ENCODE data around the gene CASP10.

Gene CASP10

DNA sequence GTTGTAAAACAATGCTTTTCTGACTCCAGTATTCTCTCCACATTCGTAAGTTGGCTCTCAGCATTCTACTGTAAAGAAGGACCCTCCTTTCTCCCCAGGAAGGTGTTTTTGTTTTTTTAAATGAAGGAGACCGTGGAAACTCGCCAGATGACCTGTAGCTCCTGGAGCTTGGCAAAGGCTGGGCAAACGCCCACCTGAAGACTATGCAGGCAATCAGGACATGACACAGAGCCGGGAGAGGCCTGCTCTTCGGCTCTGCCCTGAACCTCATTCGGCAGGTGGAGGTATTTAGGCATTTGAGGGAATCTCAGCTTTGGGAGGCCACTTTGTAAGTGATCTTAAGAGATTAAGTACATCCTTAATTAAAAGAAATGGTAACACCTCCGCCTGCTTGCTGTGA is 17.4 kb downstream of the CASP10 start:
- no peak for DNase-seq

DNA sequence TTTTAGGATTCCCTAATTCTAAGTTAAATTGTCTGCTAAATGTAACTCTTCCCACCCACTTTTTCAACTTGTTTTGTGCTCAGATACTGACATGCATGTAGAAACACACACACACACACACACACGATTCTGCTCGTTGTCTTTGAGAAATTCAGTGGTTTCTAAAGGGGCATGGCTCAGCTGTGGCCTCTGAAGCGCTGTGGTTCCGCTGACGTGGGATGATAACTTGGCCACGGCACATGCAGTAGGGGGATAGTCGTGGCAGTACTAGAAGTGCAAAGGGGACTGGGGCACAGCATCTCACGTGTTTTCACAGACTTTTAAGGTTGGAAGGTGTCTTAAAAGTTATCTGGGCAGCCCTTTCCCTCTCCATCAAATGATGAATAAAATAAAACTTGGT is 18.4 kb downstream of the CASP10 start:
- DNase-seq = no peak

DNA sequence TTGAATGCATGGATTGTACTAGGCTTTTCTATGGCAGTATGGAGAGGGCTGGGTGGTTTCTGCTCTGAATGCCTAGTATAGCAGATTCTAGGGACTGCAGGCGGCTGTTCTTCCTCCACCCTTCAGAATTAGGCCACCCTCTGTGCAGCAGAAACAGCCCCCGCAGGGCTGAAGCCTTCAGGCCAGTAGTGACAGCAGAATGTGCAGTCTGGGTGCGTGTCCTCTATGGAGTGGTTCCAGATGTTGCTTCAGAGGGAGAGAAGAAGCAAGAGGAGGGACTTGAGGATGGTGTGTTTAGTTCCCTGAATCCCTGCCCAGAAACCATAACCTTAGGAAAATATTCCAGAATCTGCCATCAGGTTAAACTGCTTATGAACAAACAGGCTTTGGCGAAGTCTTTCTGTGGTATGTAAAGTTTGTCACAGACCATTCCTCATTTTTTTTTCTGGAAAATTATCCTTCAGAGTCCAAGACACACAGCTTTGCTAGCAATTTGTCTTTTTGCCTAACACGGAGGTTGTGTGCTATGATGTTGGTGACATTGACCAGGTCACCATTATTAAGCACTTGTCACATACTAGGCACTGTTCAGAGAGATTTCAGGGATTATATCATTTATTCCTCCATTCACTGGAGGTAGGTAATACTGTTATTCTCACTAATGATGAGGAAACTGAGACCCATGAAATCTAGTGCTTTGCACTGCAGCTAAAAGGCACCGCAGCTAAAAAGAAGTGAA is 21.1 kb downstream of the CASP10 start:
- DNase-seq = no peak

DNA sequence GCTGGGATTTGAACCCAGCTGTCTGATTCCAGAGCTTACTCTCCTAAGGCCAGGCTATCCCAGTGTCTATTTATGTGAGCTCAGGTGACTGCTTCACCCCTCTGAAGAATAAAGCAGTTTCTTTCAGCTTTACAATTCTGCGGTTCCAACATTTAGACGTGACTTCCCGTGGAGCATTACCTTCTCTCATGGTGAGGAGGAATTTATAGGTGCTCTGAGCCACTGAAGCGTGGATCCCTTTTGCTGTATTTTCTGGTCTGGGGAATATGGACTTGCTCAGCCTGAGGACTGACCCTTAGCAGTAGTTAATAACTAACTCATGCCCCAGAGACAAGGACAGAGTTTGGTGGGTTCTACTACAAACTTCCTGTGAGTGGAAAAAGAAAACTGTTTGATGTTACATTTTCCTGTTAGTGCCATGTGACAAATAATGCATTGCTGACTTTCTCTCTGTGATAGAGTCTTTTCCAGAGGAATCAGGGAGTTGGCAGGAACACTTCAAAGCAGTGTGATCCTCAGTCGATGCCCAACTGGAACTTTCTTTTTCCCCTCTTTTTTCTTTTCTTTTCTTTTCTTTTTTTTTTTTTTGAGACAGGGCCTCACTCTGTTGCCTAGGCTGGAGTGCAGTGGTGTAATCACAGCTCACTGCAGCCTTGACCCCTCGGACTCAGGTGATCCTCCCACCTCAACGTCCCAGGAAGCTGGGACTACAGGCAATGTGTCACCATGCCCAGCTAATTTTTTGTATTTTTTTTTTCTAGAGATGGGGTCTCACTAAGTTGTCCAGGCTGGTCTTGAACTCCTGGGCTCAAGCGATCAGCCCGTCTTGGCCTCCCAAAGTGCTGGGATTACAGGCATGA is 21.9 kb downstream of the CASP10 start:
- no peak for DNase-seq

DNA sequence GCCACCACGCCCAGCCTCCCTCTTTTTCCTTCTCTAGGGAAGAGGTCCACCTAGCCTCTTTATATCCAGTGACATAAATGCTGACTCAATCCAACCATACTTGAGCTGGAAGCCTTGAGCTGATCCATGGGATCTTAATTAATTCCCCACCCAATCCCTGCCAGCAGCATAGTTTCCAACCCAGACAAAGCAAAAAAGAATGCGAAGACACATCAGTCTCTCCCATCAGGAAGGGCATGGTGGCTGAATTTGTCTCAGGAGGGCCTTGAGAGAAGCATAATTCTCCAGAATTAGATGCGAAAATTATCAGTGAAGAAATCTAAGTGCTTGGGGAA is 22.5 kb downstream of the CASP10 start:
- DNase-seq = no peak

DNA sequence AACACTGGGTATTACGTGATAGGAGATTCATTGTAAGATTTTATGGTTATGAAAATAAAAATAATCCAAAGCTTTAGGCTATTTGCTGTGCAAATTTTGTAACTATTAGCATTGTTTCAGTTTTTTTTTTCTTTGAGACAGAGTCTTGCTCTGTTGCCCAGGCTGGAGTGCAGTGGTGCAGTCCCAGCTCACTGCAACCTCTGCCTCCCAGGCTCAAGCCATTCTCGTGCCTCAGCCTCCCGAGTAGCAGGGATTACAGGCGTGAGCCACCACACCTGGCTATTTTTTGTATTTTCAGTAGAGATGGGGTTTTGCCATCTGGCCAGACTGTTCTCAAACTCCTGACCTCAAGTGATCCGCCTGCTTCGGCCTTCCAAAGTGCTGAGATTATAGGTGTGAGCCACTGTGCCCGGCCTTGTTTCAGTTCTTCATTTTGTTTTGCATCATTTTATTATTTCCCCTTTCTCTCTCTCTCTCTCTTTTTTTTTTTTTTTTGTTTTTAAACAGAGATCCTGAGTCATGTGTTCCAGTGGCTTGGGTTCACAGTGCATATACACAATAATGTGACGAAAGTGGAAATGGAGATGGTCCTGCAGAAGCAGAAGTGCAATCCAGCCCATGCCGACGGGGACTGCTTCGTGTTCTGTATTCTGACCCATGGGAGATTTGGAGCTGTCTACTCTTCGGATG is 25.8 kb downstream of the CASP10 start:
- DNase-seq = no peak

DNA sequence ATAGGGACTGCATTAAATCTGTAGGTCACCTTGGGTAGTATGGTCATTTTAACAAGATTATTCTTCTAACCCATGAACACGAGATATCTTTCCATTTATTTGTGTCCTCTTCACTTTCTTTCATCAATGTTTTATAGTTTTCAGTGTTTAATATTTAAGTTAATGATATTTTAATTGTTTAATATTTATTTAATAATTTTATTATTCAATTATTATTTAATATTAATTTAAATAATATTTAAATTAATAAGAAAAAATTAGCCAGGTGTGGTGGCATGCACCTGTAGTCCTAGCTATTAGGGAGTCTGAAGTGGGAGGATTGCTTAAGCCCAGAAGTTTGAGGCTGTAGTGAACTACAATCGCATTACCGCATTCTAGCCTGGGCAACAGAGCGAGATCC is 33.0 kb downstream of the CASP10 start:
- no peak for DNase-seq

DNA sequence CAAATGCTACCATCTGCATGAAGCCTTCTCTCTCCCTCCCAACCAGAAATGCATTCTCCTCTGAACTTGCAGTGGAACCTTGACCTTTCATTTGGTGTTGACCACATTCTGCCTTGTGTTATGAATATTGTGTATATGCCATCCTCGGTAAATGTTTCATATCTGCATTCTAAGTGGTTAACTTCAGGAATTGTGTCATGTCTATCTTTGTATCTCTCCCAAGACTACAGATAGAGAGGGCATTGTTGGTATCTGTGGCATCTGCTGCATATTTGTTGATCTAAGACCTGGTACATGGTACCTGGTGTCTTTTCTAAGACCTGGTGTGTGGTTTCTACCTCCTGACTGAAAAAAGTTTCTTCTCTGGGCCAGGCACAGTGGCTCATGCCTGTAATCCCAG is 34.0 kb downstream of the CASP10 start:
- DNase-seq = no peak

DNA sequence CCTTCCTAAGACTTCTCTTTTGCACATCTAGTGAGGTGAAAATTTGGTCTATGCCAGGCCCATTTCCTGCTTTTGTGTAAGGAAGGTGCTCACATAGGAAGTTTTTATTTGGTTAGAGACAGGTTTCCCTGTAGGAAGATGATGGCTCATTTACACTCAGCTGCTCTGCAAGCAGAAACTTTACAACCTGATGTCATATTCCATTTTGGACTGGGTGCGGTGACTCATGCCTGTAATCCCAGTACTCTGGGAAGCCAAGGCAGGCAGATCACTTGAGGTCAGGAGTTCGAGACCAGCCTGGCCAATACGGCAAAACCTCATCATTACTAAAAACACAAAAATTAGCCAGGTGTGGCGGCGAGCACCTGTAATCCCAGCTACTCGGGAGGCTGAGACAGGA is 35.8 kb downstream of the CASP10 start:
- DNase-seq = no peak

DNA sequence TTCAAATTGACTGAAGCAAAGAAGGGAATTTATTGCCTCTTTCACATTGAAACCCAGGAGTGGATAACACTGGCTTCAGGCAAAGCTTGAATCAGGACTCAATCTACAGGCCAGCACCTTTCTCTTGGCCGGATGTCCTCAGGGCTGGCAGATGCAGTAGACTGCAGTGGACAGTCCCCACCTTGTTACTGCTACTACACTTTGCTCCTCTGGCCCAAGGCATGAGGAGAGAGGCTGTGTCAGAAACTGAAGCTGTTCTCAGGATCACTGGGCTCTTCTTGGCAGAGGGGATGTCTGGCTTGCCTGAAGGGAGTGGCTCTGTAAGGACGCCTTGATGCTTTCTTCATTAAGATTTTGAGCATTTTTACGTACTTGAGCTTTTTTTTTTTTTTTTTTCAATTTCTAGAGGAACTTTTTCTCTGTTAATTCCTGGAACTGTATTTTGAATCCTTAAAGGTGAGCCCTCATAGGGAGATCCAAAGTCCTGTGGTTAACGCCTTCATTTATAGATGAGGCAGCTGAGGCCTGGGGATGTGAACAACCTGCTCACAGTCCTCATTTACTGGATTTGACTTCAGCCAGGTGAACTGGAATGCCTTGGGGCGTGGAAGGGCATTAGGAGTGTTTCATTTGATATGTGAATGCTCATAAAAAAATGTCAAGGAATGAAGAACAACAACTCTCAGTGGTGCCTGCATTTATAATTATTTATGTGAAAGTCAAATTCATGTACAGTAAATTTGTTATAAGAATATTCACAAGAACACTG is 36.6 kb downstream of the CASP10 start:
- DNase-seq = no peak

DNA sequence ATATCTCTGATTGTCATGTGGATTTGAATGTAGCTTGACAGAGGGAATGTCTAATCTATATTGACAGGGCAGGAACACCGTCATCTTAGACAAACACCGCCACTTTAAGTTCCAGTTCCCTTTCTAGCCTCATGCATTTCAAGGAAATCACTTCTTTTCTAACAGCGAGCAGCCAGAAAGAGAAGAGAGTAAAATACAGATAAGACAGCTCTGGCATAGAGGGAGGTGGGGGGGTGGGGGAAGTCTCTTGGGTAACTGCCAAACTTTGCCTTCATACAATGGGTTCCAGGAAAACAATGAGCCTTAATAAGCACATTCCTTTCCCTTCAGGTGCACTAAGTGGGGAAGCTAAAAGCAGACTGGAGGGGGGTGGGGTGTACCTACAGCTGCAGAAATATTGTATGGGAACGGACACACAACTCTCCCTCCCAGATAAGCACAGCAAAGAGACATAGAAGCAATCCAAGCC is 37.2 kb downstream of the CASP10 start:
- DNase-seq = no peak

DNA sequence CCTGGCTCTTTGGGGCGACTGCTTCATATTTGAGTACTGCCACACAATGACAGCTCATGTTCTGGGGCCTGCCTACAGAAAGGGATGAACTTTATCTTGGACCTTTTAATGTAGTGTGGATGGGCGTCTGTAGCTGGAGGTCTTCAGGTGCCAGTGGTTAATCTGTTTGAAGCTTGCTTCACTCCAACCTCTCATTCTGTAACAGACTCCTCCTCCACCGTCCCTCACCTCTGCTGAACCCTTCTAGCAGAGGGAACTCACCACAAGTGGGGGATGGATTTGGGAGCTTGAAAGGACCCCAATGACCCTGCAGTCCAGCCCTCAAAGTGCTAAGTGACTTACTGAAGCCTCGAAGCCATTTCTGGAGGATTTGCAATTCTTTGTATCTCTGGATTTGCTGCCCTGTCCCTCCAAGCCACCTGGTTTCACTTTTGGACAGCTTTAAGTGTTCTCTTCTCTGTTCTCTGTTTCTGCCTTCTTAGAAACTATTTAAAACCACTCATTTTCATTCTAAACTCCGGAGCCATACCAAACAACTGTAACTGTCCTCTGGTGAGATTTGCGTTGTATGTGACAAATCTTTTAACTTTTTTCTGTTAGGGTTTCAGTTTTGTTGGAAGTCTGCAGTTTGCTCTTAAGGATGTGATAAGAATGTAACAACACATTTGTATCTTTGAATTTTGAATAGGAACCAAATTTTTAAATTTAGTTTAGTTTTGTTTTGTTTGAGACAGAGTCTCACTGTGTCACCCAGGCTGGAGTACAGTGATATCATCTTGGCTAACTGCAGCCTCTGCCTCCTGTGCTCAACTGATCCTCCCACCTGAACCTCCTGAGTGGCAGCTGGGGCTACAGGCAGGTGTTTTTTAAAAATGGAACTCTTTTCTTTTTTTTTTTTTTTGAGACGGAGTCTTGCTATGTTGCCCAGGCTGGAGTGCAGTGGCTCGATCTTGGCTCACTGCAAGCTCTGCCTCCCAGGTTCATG is 40.4 kb downstream of the CASP10 start:
- DNase-seq = no peak

DNA sequence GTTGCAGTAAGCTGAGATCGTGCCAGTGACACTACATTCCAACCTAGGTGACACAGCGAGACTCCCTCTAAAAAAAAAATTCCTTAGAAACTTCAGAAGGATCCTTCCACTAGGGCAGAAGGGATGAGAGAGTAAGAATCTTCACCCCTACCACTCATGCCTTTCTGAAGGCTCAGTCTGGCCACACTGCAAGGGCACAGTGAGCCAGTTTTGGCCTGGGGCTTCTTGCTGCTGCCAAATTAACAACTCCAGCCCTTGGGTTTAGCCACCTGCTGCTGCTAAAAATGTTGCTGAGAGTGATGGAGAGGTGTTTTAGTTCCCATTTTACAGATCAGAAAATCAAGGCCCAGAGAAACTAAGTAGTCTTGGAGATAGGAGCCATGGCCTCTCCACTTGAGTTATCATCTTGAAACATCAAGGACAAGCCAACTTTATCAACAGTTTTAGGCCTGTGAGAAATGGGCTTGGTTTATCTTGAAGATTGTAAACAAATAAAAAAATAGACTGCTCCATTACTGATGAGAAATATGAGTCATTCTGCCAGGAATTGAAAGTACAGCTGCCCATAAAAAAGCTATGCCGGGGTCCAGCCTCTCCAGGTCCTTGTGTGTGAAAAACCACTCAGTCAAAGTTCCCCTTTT is 45.5 kb downstream of the CASP10 start:
- DNase-seq = no peak

DNA sequence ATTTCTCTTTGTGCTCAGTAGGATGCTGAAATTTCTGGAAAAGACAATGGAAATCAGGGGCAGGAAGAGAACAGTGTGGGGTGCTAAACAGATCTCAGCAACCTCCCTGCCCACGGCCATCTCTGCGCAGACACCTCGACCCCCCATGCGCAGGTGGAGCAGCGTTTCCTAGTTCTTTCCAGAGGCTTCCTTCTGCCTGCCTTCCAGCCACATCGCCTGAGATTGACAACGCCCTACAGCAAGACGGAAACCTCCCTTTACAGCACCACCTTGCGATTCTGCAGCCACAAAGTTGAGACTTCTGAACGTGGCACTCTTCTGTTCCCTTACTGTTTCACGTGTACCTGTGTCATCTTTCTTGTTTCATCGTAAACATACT is 46.0 kb downstream of the CASP10 start:
- DNase-seq = no peak

DNA sequence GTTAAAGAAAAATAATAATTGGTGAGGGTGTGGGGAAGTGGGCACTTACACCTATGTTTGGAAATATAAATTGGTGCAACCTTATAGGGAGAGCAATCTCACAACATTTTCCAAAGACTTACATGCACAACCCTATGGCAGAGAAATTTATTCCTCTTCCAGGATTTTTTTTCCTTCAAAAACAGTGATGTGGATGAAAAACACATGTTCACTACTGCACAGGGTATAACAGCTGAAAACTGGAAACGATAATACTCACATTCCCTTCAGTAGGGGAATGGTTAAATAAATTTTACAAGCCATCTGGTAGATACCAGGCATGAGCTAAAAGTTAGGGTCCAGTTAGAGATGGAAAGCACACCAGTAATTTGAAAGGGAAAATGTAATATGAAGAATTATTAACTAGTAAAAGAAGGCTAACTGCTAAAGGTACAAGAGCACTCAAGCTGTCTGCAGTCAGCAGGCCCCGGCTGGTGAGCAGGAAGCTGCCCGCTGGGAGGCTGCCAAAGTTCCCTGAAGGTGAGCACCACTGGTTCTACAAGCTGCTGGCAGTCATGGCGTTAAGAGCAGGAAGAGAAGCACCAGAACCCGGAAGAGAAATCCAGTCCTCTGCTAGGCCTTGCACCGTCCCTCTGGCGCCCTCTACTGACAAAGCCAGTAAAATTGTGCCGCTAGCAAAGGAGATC is 49.0 kb downstream of the CASP10 start:
- peak; percentile 87 for DNase-seq

DNA sequence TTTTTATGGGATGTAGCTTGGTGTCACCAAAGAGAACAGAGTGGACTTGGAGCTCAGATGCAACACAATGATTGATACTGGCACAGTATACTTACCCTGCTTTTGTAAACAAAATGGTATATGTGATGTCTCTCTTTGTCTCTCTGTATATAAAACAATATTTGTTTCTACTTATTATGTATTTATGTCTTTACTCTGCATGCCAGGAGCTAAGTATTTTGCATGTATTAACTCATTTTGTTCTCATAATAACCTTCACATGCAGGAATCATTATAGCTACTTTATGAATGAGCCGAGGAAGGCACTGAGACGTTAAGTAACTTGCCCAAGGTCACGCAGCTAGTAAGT is 49.5 kb downstream of the CASP10 start:
- no peak for DNase-seq

DNA sequence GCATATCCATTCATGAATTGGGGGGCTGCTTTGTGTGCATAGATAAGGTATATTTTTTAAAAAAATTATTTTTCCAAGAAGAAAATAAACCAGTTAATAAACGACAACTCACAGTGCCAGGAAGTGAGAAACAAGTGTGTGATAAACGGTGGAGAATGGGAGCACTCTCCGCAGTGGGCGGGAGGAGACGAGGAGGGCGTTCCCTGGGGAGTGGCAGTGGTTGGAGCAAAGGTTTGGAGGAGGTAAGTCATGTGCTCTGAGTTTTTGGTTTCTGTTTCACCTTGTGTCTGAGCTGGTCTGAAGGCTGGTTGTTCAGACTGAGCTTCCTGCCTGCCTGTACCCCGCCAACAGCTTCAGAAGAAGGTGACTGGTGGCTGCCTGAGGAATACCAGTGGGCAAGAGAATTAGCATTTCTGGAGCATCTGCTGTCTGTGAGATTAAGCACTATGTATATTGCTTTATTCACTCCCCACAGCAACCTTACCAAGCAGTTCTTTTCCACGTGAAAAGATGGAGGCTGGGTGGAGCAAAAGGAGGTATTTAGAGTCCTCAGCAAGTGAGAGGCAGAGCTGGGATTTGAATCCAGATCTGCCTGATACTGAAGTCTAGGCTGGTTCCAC is 50.4 kb downstream of the CASP10 start:
- DNase-seq = peak; percentile 57

DNA sequence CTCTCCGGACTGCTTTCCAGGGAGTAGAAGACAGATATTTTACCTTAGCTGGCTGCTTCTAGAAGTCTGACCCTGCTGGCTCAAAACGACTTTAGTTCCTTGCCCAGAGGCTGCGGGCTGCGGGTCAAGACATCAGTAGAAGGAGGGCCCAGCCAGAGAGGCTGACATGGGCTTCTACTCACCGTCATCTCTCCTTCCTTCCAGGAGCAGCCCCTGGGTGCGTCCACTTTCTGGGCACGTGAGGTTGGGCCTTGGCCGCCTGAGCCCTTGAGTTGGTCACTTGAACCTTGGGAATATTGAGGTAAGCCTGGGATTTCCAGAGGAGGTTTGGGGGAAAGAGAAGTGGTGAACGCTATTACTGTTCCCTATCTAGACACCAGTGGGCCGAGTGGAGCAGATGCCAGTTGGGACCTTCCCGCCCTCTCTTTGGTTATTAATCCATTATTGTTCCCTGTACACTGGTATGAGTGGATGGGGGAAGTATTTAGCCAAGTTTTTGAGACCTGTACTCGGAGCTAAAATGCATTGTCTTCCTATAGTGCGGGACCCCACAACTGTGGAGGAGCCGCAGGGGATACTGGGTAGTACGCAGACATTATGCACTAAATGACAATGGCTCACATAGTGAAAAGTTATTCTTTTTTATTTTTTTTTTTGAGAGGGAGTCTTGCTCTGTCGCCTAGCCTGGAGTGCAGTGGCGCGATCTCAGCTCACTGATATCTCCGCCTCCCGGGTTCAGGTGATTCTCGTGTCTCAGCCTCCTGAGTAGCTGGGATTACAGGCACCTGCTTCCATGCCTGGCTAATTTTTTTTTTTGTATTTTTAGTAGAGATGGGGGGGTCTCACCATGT is 51.1 kb downstream of the CASP10 start:
- DNase-seq = no peak

DNA sequence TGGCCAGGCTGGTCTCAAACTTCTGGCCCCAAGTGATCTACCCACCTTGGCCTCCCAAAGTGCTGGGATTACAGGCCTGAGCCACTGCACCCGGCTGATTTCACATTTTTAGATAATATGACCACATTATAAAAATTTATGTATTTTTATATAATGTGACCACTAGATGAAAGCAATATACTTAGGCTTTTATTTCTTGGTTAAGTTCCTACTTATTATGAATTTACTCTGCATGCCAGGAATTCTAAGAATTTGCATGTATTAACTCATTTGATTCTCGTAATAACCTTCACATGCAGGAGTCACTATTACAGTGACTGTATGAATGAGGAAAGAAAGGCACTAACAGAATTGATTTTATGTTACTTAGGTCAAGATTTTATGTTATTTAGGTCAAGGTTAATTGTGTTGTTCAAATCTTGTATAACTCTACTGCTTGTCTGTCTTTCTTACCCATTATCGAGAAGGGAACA is 51.8 kb downstream of the CASP10 start:
- no peak for DNase-seq

Measured in NCI-H2107 (cell line).